ENCODE measurements around the gene PRR35.
A peak's percentile ranks its signal among the peaks of the same experiment; 100 is the strongest.

PRR35 gene

DNA sequence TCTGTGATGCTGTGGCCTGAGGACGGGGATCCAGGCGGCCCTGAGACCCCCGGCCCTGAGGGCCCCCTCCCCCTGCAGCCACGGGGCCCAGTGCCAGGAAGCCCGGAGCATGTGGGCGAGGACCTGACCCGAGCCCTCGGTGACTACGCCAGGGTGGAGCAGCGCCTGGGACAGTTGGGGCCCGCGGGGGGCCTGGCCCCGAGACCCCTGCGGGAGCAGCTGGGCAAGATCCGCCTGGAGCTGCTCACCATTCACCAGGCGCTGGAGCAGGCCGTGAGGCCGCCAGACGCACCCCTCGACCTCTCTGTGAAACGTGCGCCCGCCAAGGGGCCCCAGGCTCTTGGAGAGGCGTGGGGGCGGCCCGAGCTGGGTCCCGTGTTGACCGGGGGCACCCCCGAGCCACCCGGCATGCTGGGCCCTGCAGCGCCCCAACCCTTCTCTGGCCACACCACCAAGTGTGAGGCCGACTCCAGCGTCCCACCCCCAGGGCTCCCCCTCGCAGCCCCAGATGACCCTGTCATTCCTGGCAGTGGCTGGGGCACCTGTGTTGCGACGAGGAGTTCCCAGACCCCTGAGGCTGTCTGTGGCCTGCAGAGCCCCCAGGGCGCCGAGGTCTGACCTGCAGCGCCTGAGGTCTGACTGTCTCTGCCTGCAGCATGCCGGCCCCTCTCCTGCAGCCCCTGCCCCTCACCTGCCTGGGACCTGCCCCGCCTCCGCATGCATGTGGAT, 4.7 kb downstream of the PRR35 start:
- Histone ChIP-seq H3K4me3 (ENCODE audit: severe bottlenecking) (no peak overlapping the region), H3K27ac (ENCODE audit: poor library complexity, severe bottlenecking) (no peak overlapping the region), H3K36me3 (ENCODE audit: low read depth) (no peaks in the 10 kb centered on the region), H3K9me3 (ENCODE audit: severe bottlenecking) (no peaks in the 10 kb centered on the region), H3K27me3 (ENCODE audit: insufficient read depth, poor library complexity, severe bottlenecking) (peaks cover 18% of the 10 kb centered on the region), H3K4me1 (ENCODE audit: insufficient read depth, poor library complexity, severe bottlenecking) (peaks cover 11% of the 10 kb centered on the region)
- TF ChIP-seq CTCF (IDR thresholded peaks at IDR 0.05; ENCODE audit: poor library complexity, severe bottlenecking): no peak
- DNase-seq (ENCODE audit: low spot score): no peak
- ATAC-seq (ENCODE audit: low read depth): no peak

GRCh38 chr16:565419-566330, 5.5 kb downstream of the PRR35 start:
- Histone ChIP-seq H3K27ac (ENCODE audit: poor library complexity, severe bottlenecking) (no peak overlapping the region), H3K36me3 (ENCODE audit: low read depth) (no peaks in the 10 kb centered on the region), H3K9me3 (ENCODE audit: severe bottlenecking) (no peaks in the 10 kb centered on the region), H3K4me1 (ENCODE audit: insufficient read depth, poor library complexity, severe bottlenecking) (peaks cover 11% of the 10 kb centered on the region), H3K4me3 (ENCODE audit: severe bottlenecking) (no peak overlapping the region), H3K27me3 (ENCODE audit: insufficient read depth, poor library complexity, severe bottlenecking) (peaks cover 17% of the 10 kb centered on the region)
- ATAC-seq (ENCODE audit: low read depth) (no peak), DNase-seq (ENCODE audit: low spot score) (no peak)
- no peak for TF ChIP-seq CTCF (IDR thresholded peaks at IDR 0.05; ENCODE audit: poor library complexity, severe bottlenecking)

GRCh38 chr16:566475-567372, 6.5 kb downstream of the PRR35 start, which contains the start of gene NHLRC4:
NHLRC4 (plus strand) TSS chr16:567005; CDS start chr16:568048, 1,043 bp downstream.
- H3K27me3 ChIP-seq (ENCODE audit: insufficient read depth, poor library complexity, severe bottlenecking): peaks cover 6% of the 10 kb centered on the region
- no peak for TF ChIP-seq CTCF (IDR thresholded peaks at IDR 0.05; ENCODE audit: poor library complexity, severe bottlenecking)
- H3K9me3 ChIP-seq (ENCODE audit: severe bottlenecking): no peaks in the 10 kb centered on the region
- no peak within 1 kb of the TSS for H3K27ac ChIP-seq (ENCODE audit: poor library complexity, severe bottlenecking)
- peak; percentile 13; the same call in 2 of the 3 replicates for ATAC-seq (ENCODE audit: low read depth)
- H3K4me1 ChIP-seq (ENCODE audit: insufficient read depth, poor library complexity, severe bottlenecking): peaks cover 11% of the 10 kb centered on the region
- no peak within 1 kb of the TSS for H3K4me3 ChIP-seq (ENCODE audit: severe bottlenecking)
- DNase-seq (ENCODE audit: low spot score): no peak
- no peaks in the 10 kb centered on the region for H3K36me3 ChIP-seq (ENCODE audit: low read depth)

GRCh38 chr16:567373-568256, 7.4 kb downstream of the PRR35 start:
- Histone ChIP-seq H3K9me3 (ENCODE audit: severe bottlenecking) (no peaks in the 10 kb centered on the region), H3K4me1 (ENCODE audit: insufficient read depth, poor library complexity, severe bottlenecking) (peaks cover 11% of the 10 kb centered on the region), H3K27me3 (ENCODE audit: insufficient read depth, poor library complexity, severe bottlenecking) (no peaks in the 10 kb centered on the region), H3K36me3 (ENCODE audit: low read depth) (no peaks in the 10 kb centered on the region), H3K27ac (ENCODE audit: poor library complexity, severe bottlenecking) (no peak overlapping the region), H3K4me3 (ENCODE audit: severe bottlenecking) (no peak overlapping the region)
- ATAC-seq (ENCODE audit: low read depth) (no peak), DNase-seq (ENCODE audit: low spot score) (no peak)
- no peak for TF ChIP-seq CTCF (IDR thresholded peaks at IDR 0.05; ENCODE audit: poor library complexity, severe bottlenecking)
